ENCODE measurements around the gene ASB4.
"Not testable (repeated sequence)": the region's sequence is repeated elsewhere in the genome, so short reads cannot be mapped to it uniquely, and the experiment has no call there.

DNA sequence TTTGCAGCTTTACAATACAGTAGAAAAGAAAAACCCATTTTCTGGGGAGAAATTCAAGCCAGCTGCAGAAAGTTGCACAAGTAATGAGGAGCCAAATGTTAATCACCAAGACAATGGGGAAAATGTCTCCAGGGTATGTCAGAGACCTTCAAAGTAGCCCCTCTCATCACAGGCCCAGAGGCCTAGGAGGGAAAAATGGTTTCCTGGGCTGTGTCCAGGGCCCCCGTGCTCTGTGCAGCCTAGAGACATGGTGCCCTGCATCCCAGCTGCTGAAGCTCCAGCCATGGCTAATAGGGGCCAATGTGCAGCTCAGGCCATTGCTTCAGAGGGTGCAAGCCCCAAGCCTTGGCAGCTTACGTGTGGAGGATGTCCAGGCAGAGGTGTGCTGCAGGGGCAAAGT lies 25.1 kb upstream of the ASB4 start:
- TF ChIP-seq, protein P1, sequence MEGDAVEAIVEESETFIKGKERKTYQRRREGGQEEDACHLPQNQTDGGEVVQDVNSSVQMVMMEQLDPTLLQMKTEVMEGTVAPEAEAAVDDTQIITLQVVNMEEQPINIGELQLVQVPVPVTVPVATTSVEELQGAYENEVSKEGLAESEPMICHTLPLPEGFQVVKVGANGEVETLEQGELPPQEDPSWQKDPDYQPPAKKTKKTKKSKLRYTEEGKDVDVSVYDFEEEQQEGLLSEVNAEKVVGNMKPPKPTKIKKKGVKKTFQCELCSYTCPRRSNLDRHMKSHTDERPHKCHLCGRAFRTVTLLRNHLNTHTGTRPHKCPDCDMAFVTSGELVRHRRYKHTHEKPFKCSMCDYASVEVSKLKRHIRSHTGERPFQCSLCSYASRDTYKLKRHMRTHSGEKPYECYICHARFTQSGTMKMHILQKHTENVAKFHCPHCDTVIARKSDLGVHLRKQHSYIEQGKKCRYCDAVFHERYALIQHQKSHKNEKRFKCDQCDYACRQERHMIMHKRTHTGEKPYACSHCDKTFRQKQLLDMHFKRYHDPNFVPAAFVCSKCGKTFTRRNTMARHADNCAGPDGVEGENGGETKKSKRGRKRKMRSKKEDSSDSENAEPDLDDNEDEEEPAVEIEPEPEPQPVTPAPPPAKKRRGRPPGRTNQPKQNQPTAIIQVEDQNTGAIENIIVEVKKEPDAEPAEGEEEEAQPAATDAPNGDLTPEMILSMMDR (conservative IDR thresholded peaks at IDR 0.05; ENCODE audit: low read depth, low read length), result not testable (repeated sequence)
- TF ChIP-seq EZH2 (IDR thresholded peaks at IDR 0.05; ENCODE audit: low read length, unreplicated experiment), result not testable (repeated sequence)

Measured in PC-3 (cell line).